Fibroblast of lung (primary cell): ENCODE data around the gene GAB2. TPM values are rescaled to one million over a fixed set of nuclear protein-coding genes. Genes with fewer than 3 reads are reported as not detected.
"Not testable (repeated sequence)": the region's sequence is repeated elsewhere in the genome, so short reads cannot be mapped to it uniquely, and the experiment has no call there.

Source experiments
- DNase-seq, 2 donors: peaks; one replicate each; pipeline versions ENCODE4 v3.0.0 to v3.0.0-alpha.2; 2010; ENCODE audit warnings: low read depth in 2 of 2
- H2AFZ ChIP-seq: 2 replicates; pipeline ENCODE4 v1.5.1; 2012; ENCODE audit warnings: low read length, control low read depth, inconsistent platforms
- H3K27ac ChIP-seq: 2 replicates; pipeline ENCODE4 v1.5.1; 2011; ENCODE audit warnings: low read length, control low read depth; ENCODE audit not compliant: insufficient read depth
- H3K27me3 ChIP-seq: 2 replicates; pipeline ENCODE4 v1.5.1; 2011; ENCODE audit warnings: mild to moderate bottlenecking, low read length; ENCODE audit not compliant: control insufficient read depth, insufficient read depth
- H3K36me3 ChIP-seq: 2 replicates; pipeline ENCODE4 v1.5.1; 2011; ENCODE audit warnings: low read length; ENCODE audit not compliant: control insufficient read depth, insufficient read depth
- H3K4me1 ChIP-seq: 2 replicates; pipeline ENCODE4 v1.5.1; 2011; ENCODE audit warnings: low read length; ENCODE audit not compliant: control insufficient read depth, insufficient read depth; ENCODE audit errors: extremely low read depth
- H3K4me2 ChIP-seq: 2 replicates; pipeline ENCODE4 v1.5.1; 2011; ENCODE audit warnings: low read length, control low read depth; ENCODE audit not compliant: insufficient read depth; ENCODE audit errors: extremely low read depth
- H3K4me3 ChIP-seq, 4 experiments: fragments of 200-600 bp in 1 of 4; sonication (generic) in 1 of 4; replicated peaks in 1 of 4; 2 replicates each; pipeline ENCODE4 v1.5.1; 2011 to 2016; ENCODE audit warnings: low read length in 4 of 4, low read depth in 3 of 4, mild to moderate bottlenecking in 3 of 4, control low read depth in 2 of 4, inconsistent platforms in 1 of 4, mixed read lengths in 1 of 4; ENCODE audit not compliant: insufficient read depth in 1 of 4; ENCODE audit errors: control extremely low read depth in 1 of 4
- H3K79me2 ChIP-seq: 2 replicates; pipeline ENCODE4 v1.5.1; 2012; ENCODE audit warnings: mild to moderate bottlenecking, low read length, inconsistent platforms; ENCODE audit not compliant: control insufficient read depth, insufficient read depth
- H3K9ac ChIP-seq: 2 replicates; pipeline ENCODE4 v1.5.1; 2011; ENCODE audit warnings: mild to moderate bottlenecking, low read length, control low read depth; ENCODE audit not compliant: insufficient read depth
- H3K9me3 ChIP-seq: 2 replicates; pipeline ENCODE4 v1.5.1; 2012; ENCODE audit warnings: low read depth, low read length; ENCODE audit not compliant: control insufficient read depth, insufficient read depth
- H4K20me1 ChIP-seq: 2 replicates; pipeline ENCODE4 v1.5.1; 2011; ENCODE audit warnings: low read length; ENCODE audit not compliant: control insufficient read depth, insufficient read depth; ENCODE audit errors: extremely low read depth
- EZH2 ChIP-seq: IDR thresholded peaks from 2 replicates; pipeline ENCODE4 v1.5.1; 2012; ENCODE audit warnings: low read length, control low read depth, mild to moderate bottlenecking; ENCODE audit errors: missing control alignments
- polyA plus RNA-seq, 2 donors: library from polyadenylated mRNA; depleted of rRNA in 1 of 2; stranded (reverse) in 1 of 2; unstranded in 1 of 2; fragments of >200 nt; gene quantifications; 2 replicates each; pipeline ENCODE4 v1.2.1, GENCODE V29; 2011 to 2012; ENCODE audit warnings: missing spikeins in 1 of 2
- total RNA-seq: library from RNA; depleted of rRNA; stranded (reverse); fragments of >200 nt; gene quantifications from 2 replicates; pipeline ENCODE4 v1.2.1, GENCODE V29; 2014
- TF ChIP-seq, protein P1 (sequence below), 2 donors: IDR thresholded peaks in 1 of 2; conservative IDR thresholded peaks in 1 of 2; 1 replicate in 1 of 2; 2 replicates in 1 of 2; pipeline ENCODE4 v1.5.1; 2011 to 2012; ENCODE audit warnings: low read length in 2 of 2, control low read depth in 1 of 2, inconsistent platforms in 1 of 2, low read depth in 1 of 2, mild to moderate bottlenecking in 1 of 2

Gene GAB2
- total and polyA plus RNA-seq, 2 donors (not counting 1 experiment from before 2014, with no cell fraction given): 7.1 to 14.0 TPM

DNA sequence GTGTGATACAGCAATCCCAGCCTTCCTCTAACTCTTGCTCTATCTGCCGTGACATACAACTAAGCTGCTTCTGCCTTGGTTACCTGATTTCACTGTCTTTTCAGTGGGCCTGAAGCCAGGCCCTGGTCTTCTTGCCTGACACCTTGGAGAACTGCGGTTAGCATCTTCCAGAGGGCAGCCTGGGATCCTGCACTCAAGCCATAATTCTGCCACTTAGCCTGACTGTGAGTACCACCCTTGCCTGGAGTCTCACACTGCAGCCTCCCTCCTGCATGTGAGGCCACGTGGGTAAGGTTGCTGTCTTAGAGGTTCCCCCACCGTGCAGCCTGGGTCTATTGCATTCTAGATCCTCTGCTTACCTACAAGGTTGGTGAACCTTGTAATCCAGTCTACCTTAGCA lies 193.1 kb downstream of the GAB2 start:
- no peaks in the 10 kb centered on the region for H3K9me3 ChIP-seq
- no peak overlapping the region for H3K27ac ChIP-seq
- no peaks in the 10 kb centered on the region for H3K4me1 ChIP-seq
- no peak for TF ChIP-seq EZH2
- TF ChIP-seq, protein P1, sequence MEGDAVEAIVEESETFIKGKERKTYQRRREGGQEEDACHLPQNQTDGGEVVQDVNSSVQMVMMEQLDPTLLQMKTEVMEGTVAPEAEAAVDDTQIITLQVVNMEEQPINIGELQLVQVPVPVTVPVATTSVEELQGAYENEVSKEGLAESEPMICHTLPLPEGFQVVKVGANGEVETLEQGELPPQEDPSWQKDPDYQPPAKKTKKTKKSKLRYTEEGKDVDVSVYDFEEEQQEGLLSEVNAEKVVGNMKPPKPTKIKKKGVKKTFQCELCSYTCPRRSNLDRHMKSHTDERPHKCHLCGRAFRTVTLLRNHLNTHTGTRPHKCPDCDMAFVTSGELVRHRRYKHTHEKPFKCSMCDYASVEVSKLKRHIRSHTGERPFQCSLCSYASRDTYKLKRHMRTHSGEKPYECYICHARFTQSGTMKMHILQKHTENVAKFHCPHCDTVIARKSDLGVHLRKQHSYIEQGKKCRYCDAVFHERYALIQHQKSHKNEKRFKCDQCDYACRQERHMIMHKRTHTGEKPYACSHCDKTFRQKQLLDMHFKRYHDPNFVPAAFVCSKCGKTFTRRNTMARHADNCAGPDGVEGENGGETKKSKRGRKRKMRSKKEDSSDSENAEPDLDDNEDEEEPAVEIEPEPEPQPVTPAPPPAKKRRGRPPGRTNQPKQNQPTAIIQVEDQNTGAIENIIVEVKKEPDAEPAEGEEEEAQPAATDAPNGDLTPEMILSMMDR (conservative IDR thresholded peaks at IDR 0.05 in 1 of 2, IDR thresholded peaks at IDR 0.05 in 1 of 2; ENCODE audit: low read depth in 1 of 2, low read length in 2 of 2): no peak
- H3K4me2 ChIP-seq: no peak overlapping the region
- H2AFZ ChIP-seq: no peak overlapping the region
- H3K79me2 ChIP-seq: no peaks in the 10 kb centered on the region
- H4K20me1 ChIP-seq: no peaks in the 10 kb centered on the region
- no peak for DNase-seq
- peaks cover 10% of the 10 kb centered on the region for H3K36me3 ChIP-seq
- H3K27me3 ChIP-seq: no peaks in the 10 kb centered on the region
- no peak overlapping the region for H3K4me3 ChIP-seq
- H3K9ac ChIP-seq: no peak overlapping the region

DNA sequence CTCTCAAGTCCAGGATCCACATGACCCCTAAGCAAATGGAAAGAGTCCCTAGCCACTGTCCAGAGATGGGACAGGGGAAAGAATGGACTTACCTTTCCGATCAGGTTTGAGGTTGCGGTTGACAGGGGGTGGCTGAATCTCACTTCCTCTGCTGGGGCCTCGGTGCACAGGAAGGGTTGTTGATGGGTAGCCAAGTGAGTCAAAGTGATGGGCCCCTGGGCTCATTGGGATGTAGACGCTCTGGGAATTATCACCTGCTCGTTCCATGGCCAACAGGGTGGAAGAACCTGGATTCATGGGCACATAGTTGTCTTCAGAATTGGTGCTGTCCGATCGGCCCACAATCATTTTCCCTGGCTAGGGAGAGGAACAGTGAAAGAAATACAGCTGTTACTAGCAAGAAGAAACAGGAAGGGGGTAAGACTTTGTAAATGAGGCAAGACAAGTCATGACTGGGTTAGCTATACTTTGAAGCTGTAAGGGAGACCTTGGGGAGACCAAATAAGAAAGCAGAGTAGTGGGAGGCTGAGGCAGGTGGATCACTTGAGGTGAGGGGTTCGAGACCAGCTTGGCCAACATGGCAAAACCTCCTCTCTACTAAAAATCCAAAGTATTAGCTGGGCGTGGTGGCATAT lies 194.2 kb downstream of the GAB2 start:
- peaks cover 10% of the 10 kb centered on the region for H3K36me3 ChIP-seq
- H3K9ac ChIP-seq: no peak overlapping the region

DNA sequence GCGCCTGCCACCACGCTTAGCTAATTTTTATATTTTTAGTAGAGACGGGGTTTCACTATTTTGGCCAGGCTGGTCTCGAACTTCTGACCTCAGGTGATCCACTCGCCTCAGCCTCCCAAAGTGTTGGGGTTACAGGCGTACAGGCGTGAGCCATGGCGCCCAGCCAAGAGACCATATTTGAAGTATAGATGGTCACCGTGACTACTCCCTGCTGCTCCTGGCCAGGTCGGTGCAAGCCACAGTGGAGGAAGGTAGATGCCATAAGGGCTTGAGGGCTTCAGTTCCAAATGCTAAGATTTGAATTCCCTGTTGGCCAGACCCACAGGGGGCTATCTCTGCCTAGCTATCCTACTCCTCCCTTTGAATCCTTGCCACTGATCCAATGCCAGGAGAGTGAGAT lies 194.9 kb downstream of the GAB2 start:
- H3K27me3 ChIP-seq, H3K4me3 ChIP-seq, H3K9me3 ChIP-seq, H3K4me2 ChIP-seq, H3K9ac ChIP-seq, DNase-seq, H3K79me2 ChIP-seq, H3K4me1 ChIP-seq, H4K20me1 ChIP-seq, H3K27ac ChIP-seq, H2AFZ ChIP-seq: not testable (repeated sequence)
- peaks cover 12% of the 10 kb centered on the region for H3K36me3 ChIP-seq

More for the DNA sequence above, 194.2 kb downstream of the GAB2 start:
- Histone ChIP-seq H3K79me2 (no peaks in the 10 kb centered on the region), H4K20me1 (no peaks in the 10 kb centered on the region), H3K27me3 (no peaks in the 10 kb centered on the region), H3K27ac (no peak overlapping the region), H3K9me3 (no peaks in the 10 kb centered on the region), H2AFZ (no peak overlapping the region), H3K4me2 (no peak overlapping the region), H3K4me1 (no peaks in the 10 kb centered on the region), H3K4me3 (no peak overlapping the region)
- TF ChIP-seq, protein P1 (conservative IDR thresholded peaks at IDR 0.05 in 1 of 2, IDR thresholded peaks at IDR 0.05 in 1 of 2; ENCODE audit: low read depth in 1 of 2, low read length in 2 of 2): no peak
- no peak for TF ChIP-seq EZH2
- DNase-seq: no peak
